ENCODE measurements around the gene DKK1.
A peak's percentile ranks its signal among the peaks of the same experiment; 100 is the strongest.

DKK1 gene

DNA sequence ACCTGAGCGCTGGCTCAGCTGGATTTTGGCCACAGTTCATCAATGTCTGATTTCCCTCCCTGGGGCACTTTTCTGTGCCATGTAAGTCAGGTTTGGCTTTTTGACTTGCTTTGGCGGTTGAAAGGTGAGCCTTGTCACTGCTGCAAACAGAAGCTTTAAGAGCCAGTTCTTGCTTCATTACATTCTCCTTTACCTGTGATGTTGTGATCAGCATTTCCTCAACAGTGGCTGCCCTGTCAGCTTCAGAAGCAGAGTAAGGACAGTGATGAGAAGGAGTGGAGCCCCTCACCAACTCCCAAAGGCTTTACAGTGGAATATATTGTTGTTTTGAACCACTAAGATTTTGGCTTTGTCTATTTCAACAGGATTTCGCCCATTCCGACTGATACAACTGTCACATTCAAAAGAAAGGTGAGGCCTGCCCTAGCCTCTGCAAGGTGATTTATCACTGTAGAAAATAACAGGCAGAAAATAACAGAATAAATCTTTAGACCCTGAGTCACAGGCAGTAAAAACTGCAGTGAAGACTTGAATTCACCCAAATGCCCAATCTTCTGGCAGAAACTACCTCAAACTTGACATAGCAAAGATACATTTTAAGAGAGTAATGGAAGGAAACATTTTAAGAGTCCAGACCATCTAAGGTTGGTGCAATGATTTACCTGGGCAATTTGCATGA is 13.3 kb upstream of the DKK1 start:
- TF ChIP-seq, protein P1, sequence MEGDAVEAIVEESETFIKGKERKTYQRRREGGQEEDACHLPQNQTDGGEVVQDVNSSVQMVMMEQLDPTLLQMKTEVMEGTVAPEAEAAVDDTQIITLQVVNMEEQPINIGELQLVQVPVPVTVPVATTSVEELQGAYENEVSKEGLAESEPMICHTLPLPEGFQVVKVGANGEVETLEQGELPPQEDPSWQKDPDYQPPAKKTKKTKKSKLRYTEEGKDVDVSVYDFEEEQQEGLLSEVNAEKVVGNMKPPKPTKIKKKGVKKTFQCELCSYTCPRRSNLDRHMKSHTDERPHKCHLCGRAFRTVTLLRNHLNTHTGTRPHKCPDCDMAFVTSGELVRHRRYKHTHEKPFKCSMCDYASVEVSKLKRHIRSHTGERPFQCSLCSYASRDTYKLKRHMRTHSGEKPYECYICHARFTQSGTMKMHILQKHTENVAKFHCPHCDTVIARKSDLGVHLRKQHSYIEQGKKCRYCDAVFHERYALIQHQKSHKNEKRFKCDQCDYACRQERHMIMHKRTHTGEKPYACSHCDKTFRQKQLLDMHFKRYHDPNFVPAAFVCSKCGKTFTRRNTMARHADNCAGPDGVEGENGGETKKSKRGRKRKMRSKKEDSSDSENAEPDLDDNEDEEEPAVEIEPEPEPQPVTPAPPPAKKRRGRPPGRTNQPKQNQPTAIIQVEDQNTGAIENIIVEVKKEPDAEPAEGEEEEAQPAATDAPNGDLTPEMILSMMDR (IDR thresholded peaks at IDR 0.05; ENCODE audit: low read depth, low read length): no peak
- no peak for DNase-seq (ENCODE audit: extremely low read depth, low read depth)

DNA sequence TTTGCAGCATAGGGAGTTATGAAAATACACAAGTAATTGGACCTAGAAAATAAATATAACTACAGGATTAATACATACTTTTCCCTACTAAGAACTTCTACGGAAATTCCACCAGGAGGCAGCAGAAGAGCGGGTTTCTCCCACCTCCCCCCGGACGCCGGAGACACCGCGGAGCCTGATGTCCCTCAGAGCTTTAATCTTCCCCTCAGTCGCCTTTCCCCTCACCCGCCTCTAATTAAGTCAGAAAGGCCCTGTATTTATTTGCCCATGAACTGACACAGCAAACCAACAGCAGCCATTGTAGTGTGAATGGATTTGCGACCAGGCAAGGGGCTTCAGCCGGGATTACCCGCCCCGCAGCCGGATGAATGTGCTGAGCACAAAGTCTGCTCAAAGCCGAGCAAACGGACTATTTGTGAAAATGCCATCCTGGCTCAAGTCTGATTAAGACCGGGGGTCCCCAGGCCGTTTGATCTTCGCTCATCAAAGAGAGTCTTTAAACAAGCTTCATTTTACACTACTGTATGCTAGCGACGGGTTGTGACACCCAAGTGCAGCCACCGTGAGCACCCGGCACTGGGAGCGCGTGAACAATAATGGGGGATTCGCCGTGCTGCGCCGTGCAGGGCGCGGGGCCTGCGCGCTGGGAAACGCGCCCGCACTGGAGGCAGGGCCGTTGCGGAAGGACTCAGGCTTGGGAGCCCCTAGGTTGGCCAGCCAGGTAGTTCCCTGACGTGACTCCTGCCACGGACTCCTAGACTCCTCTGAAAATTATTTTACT is 5.6 kb upstream of the DKK1 start:
- TF ChIP-seq, protein P1 (IDR thresholded peaks at IDR 0.05; ENCODE audit: low read depth, low read length): peak; percentile 69
- DNase-seq (ENCODE audit: extremely low read depth, low read depth): peak; percentile 54

DNA sequence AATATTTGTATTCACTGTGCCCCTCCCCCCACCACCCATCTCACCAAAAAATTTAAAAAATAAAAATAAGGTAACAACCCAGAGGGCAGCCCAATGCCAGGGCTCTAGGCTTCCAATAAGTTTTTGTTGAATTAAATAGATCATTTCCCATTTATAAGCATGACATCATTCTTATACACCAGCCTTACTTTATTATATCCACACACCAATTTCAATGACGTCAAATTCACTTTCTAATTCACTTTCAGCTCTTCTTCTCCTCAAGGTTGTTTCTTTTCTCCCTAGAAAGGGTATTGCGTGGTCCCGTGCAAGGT is 1.2 kb upstream of the DKK1 start:
- TF ChIP-seq, protein P1 (IDR thresholded peaks at IDR 0.05; ENCODE audit: low read depth, low read length): no peak
- no peak for DNase-seq (ENCODE audit: extremely low read depth, low read depth)

DNA sequence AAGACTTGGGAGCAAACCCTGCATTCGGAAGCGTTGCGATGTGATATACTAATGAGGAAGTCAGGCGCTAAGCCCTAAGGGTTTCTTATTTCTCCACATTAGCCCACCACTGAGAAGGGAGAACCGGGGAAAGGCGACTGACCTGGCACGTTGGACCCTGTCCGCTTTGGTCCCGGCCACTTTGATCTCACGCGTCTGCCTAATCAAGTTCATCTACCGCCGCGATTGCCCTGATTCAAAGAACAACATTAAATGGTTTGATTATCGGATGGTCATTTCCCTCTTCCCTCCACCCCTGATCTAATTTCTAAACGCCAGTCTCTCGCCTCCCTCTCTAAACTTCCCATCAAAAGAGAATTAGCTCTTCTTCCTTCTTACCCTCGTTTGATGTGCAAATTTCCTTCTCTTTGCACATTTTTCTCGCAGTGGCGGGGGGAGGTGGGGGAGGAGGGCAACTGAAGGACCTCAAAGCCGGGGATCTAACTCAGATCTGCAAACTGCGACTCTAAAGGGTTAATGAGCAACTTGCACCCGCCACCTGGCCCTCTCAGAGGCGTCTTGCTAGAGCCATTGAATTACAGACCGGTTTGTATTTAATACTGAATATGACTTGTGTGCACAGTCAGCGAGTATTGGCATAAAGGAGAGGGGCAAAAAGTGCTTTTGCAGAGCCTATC is 687 bp upstream of the DKK1 start:
- no peak for DNase-seq (ENCODE audit: extremely low read depth, low read depth)
- TF ChIP-seq, protein P1 (IDR thresholded peaks at IDR 0.05; ENCODE audit: low read depth, low read length): no peak

DNA sequence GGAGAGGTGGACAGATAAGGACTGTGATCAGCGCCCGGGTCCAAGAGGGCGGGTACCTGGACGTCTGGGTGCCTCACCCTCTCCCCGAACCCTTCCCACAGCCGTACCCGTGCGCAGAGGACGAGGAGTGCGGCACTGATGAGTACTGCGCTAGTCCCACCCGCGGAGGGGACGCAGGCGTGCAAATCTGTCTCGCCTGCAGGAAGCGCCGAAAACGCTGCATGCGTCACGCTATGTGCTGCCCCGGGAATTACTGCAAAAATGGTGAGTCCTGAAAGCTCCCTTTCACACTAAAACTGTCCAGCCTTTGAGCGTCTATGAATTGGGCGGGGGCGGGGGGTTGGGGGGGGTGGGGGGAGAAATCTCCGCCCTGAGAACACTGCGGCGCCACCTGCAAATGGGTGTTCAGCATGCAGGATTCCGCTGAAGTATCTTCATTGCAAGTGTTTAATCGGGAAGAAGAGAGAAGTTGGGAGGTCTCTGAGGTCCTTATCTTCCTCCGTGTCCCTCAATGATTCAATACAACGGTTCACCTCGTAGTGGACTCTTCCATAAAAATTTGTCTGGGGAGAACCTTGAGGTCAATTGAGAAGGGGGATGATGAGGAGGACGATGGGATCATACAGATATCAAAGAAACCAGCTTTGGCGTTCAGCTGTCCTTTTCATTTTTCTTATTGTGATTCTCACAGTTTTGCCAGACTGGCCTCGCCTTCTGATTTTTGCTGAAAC is 906 bp downstream of the DKK1 start:
- TF ChIP-seq, protein P1 (IDR thresholded peaks at IDR 0.05; ENCODE audit: low read depth, low read length): no peak
- DNase-seq (ENCODE audit: extremely low read depth, low read depth): no peak

DNA sequence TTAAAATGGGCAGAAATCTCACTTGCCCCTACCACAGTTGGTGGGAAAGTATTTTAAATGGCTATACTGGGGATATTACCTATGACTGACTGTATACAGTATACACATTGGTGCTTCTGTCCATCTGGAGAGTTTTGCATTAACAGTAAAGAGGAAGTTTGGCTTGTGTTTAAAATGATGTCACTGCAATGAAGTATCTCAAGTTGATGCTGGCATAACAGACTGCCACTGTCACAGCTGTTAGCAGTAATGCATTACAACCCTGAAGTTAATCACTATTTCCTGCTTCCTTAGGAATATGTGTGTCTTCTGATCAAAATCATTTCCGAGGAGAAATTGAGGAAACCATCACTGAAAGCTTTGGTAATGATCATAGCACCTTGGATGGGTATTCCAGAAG is 1.9 kb downstream of the DKK1 start:
- no peak for DNase-seq (ENCODE audit: extremely low read depth, low read depth)
- TF ChIP-seq, protein P1 (IDR thresholded peaks at IDR 0.05; ENCODE audit: low read depth, low read length): no peak
